Thoracic aorta (tissue), 2 donors: ENCODE data around the gene VIPR2. TPM values are rescaled to one million over a fixed set of nuclear protein-coding genes. Genes with fewer than 3 reads are reported as not detected.

ENCODE experiments used
- ATAC-seq: fragments of 150-250 bp; one replicate; pipeline ENCODE4 v1.8.0; 2017; ENCODE audit warnings: low read depth; ENCODE audit not compliant: insufficient number of reproducible peaks, low FRiP score
- DNase-seq: peaks from one replicate; pipeline ENCODE4 v3.0.0-alpha.2; 2020; ENCODE audit warnings: low spot score
- H3K27ac ChIP-seq, 2 donors: fragments of 200-600 bp; sonication (generic); 1 replicate in 1 of 2; 2 replicates in 1 of 2; pipeline ENCODE4 v1.5.1; 2016; ENCODE audit warnings: mild to moderate bottlenecking in 2 of 2, moderate library complexity in 2 of 2
- H3K27me3 ChIP-seq: fragments of 200-600 bp; sonication (generic); replicated peaks from 2 replicates; pipeline ENCODE4 v1.6.0; 2016; ENCODE audit warnings: mild to moderate bottlenecking; ENCODE audit not compliant: insufficient read depth
- H3K36me3 ChIP-seq: fragments of 200-600 bp; sonication (generic); one replicate; pipeline ENCODE4 v1.5.1; 2016
- H3K4me1 ChIP-seq, 2 donors: fragments of 200-600 bp; sonication (generic); 1 replicate in 1 of 2; 2 replicates in 1 of 2; pipeline versions ENCODE4 v1.5.1 to v1.6.0; 2016; ENCODE audit warnings: low read depth in 2 of 2, mild to moderate bottlenecking in 1 of 2; ENCODE audit not compliant: control insufficient read depth in 1 of 2
- H3K4me3 ChIP-seq: fragments of 200-600 bp; sonication (generic); 2 replicates; pipeline ENCODE4 v1.5.1; 2016; ENCODE audit warnings: mild to moderate bottlenecking
- H3K9me3 ChIP-seq: fragments of 200-600 bp; sonication (generic); 2 replicates; pipeline ENCODE4 v1.5.1; 2016
- total RNA-seq, 2 donors: library from RNA; depleted of rRNA; stranded (reverse); fragments of >200 nt; gene quantifications; one replicate each; pipeline versions ENCODE4 v1.1.0 to v1.2.3, GENCODE V29; 2016
- TF ChIP-seq, protein P1 (sequence below): fragments of 200-600 bp; sonication (generic); IDR thresholded peaks from one replicate; pipeline ENCODE4 v1.5.1; 2019; ENCODE audit warnings: antibody characterized with exemption

Gene VIPR2, protein sequence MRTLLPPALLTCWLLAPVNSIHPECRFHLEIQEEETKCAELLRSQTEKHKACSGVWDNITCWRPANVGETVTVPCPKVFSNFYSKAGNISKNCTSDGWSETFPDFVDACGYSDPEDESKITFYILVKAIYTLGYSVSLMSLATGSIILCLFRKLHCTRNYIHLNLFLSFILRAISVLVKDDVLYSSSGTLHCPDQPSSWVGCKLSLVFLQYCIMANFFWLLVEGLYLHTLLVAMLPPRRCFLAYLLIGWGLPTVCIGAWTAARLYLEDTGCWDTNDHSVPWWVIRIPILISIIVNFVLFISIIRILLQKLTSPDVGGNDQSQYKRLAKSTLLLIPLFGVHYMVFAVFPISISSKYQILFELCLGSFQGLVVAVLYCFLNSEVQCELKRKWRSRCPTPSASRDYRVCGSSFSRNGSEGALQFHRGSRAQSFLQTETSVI
- total RNA-seq = 10 to 100 TPM; 18.3 to 29.5 TPM

DNA sequence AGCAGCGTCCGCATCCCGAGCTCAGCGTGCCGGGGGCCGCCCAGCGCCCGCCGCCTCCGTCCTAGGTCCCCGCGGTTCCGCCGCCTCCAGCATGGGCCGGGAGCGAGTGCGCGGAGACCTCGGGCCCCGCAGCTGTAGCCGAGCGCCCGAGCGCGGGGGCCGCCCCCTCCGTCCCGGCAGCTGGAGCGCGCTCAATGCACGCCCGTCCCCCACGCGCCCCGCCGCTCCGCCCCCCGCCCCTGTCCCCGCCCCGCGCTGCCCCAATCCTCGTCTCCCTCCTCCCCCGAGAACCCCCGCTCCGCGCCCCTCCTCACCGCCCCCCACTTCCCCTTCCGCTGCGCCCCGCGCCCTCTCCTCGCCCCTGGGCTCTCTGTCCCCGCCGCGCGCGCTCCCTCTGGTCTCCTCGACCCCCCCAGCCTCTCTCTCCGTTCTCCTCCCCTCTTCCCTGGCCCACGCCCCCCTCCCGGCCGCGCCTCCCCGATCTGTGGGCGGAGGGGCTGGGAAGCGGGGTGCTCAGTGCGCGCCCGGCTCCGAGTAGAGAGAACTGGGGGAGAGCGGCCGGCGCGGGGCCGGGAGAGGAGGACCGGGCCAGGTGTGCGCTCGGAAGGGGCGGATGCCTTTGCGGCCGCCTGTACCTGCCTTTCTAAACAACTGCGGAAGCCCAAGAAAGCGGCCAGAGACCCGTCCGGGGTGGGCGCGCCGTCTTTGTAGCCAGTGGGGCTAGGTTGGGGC is at the start of gene VIPR2:
TSS of gene VIPR2 (minus strand) at position 110 of the 732 bp plus-strand sequence. CDS start at position 14, 96 bp downstream.
- Histone ChIP-seq H3K4me3 (peak within 1 kb of the TSS; percentile 89), H3K9me3 (no peaks in the 10 kb centered on the region), H3K27ac (peak within 1 kb of the TSS; percentile 39 to 64), H3K4me1 (peaks cover 0 to 21% of the 10 kb centered on the region in 2 donors), H3K36me3 (no peaks in the 10 kb centered on the region), H3K27me3 (no peaks in the 10 kb centered on the region)
- TF ChIP-seq, protein P1, sequence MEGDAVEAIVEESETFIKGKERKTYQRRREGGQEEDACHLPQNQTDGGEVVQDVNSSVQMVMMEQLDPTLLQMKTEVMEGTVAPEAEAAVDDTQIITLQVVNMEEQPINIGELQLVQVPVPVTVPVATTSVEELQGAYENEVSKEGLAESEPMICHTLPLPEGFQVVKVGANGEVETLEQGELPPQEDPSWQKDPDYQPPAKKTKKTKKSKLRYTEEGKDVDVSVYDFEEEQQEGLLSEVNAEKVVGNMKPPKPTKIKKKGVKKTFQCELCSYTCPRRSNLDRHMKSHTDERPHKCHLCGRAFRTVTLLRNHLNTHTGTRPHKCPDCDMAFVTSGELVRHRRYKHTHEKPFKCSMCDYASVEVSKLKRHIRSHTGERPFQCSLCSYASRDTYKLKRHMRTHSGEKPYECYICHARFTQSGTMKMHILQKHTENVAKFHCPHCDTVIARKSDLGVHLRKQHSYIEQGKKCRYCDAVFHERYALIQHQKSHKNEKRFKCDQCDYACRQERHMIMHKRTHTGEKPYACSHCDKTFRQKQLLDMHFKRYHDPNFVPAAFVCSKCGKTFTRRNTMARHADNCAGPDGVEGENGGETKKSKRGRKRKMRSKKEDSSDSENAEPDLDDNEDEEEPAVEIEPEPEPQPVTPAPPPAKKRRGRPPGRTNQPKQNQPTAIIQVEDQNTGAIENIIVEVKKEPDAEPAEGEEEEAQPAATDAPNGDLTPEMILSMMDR = no peak
- ATAC-seq = no peak
- DNase-seq = no peak

DNA sequence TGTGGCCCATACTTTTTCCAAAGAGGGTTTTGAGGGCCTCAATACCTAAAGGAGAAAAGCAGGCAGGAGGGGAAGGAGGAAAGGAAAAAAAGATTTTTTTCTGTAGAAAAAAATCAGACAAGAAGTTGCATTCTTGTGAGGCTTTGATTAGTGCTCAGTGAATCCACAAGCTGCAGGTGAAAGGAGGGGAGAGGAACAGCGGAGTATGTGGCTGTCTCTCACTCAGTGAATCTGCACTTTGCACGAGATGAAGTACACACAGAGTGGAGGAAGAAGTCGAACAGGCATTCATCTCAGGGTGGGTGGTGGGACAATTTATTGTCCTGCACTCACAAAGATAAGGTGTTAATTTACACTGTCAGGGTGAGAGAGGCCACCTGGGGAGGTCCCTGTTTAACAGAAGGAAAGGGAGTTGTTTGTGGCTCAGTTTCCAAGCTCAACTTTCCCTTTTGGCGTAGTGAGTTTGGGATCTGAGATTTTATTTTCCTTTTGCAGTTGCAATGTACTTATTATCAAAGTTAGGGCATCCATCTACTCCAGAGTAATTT is 49.0 kb upstream of the VIPR2 start:
- no peaks in the 10 kb centered on the region for H3K36me3 ChIP-seq
- no peak for DNase-seq
- no peak overlapping the region for H3K27ac ChIP-seq

DNA sequence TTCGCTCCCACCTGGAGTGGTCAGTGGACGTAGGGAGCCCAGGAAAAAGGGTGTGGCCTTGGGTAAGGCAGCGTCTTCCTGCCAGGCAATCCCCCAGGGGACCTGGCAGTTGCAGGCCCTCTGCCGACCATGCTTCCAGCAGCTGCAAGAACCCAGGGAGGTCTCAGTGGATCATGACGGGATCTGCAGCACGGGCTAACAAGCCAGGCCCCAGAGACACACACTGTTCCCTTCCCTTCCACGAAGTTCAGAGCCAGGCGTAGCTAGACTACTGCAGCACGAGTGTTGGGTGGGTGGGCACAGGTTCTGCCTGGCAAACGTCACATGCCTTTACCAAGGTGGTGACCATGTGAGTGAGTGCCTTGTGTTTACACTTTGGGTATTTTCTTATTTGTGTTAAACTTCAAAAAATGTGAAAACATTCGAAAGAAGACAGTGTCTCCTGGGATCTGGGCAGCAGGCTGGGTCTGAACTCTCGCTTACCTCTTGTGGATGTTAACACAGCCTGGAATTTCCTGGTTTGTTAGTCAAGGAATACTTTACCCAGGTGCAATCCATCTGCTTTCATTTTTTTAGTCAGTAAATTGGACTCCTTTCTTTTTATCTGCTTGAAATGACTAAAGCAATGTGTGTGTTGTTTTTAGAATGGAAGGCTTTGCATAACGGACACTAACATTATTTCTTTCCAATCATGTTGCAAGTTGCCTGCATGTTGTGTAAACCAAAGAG is 48.2 kb upstream of the VIPR2 start:
- Histone ChIP-seq H3K9me3 (peaks cover under 1% of the 10 kb centered on the region), H3K4me3 (no peak overlapping the region), H3K36me3 (no peaks in the 10 kb centered on the region), H3K27ac (no peak overlapping the region), H3K27me3 (no peaks in the 10 kb centered on the region), H3K4me1 (no peaks in the 10 kb centered on the region)
- TF ChIP-seq, protein P1 = no peak
- ATAC-seq (no peak), DNase-seq (no peak)

More for the DNA sequence above, 49.0 kb upstream of the VIPR2 start:
- no peak for ATAC-seq
- Histone ChIP-seq H3K27me3 (no peaks in the 10 kb centered on the region), H3K4me1 (no peaks in the 10 kb centered on the region), H3K4me3 (no peak overlapping the region), H3K9me3 (no peaks in the 10 kb centered on the region)
- TF ChIP-seq, protein P1 = no peak

DNA sequence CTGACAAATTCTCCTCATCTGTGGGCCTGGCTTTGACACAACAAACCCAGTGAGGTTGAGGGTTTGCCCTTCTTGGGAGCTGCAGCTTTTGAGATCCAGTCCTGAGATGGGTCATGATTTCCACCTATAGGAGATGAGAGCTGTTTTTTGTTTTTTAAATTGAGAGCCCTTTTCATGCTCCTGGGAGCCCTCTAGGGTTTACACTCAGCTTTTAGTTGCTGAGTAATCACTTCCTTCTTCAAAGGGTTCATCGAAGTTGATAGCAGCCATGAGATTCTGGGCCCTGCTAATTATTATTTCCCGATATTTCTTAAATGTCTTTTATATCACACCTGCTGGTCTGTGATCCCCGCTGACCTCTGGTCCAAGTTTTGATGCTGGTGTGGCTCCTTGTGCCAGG is 47.3 kb upstream of the VIPR2 start:
- ATAC-seq (no peak), DNase-seq (no peak)
- TF ChIP-seq, protein P1 = no peak
- no peaks in the 10 kb centered on the region for H3K27me3 ChIP-seq
- H3K36me3 ChIP-seq = no peaks in the 10 kb centered on the region
- H3K27ac ChIP-seq = no peak overlapping the region
- no peaks in the 10 kb centered on the region for H3K4me1 ChIP-seq
- H3K9me3 ChIP-seq = peaks cover 6% of the 10 kb centered on the region
- H3K4me3 ChIP-seq = no peak overlapping the region
